Measurements from ENCODE around the gene ZFAND3.

ZFAND3 gene

DNA sequence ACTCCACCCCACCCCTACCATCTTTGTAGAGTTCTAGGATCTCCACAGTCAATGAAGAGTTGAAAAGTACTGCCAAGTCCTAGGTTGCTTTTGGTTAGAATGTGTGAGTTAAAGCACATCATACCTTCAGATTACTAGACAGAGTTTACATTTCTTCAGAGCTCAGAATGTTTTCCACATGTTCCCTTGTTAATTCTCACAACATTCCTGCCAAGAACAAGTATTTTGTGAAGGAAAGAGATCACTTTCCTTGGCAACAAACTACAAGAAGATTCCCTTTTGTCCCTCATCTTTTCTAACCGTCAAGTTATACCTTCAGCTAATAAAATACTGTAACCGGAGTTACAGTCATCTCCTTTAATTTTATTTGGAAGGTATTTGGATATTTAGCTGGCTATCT is 266.8 kb downstream of the ZFAND3 start:
- no peak for DNase-seq (ENCODE audit: low read depth)
- Histone ChIP-seq H3K9ac (ENCODE audit: low read length) (no peak overlapping the region), H3K4me3 (ENCODE audit: low read length) (no peak overlapping the region), H3K9me3 (ENCODE audit: control insufficient read depth, low read length) (no peaks in the 10 kb centered on the region), H3K36me3 (ENCODE audit: control insufficient read depth, insufficient read depth, low read length, severe bottlenecking) (peaks cover 26% of the 10 kb centered on the region), H3K27me3 (replicated peaks; ENCODE audit: control insufficient read depth, insufficient read depth, low read length) (no peaks in the 10 kb centered on the region), H3K4me1 (ENCODE audit: control insufficient read depth, insufficient read depth, low read length) (peaks cover 13% of the 10 kb centered on the region)

DNA sequence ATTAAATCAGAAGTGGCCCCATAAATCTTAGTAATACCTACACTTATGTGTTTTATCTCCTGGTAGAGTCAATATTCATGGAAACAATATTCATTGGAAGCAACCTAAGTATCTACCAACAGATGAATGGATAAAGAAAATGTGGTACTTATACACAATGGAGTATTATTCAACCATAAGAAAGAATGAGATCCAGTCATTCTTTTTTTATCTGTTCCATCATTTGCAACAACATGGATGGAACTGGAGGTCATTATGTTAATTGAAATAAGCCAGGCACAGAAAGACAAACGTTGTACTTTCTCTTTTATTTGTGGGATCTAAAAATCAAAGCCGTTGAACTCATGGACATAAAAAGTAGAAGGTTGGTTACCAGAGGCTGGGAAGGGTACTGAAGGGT is 268.5 kb downstream of the ZFAND3 start:
- Histone ChIP-seq H3K4me3 (ENCODE audit: low read length) (no peak overlapping the region), H3K9me3 (ENCODE audit: control insufficient read depth, low read length) (no peaks in the 10 kb centered on the region), H3K4me1 (ENCODE audit: control insufficient read depth, insufficient read depth, low read length) (peaks cover 11% of the 10 kb centered on the region), H3K36me3 (ENCODE audit: control insufficient read depth, insufficient read depth, low read length, severe bottlenecking) (peaks cover 17% of the 10 kb centered on the region), H3K9ac (ENCODE audit: low read length) (no peak overlapping the region), H3K27me3 (replicated peaks; ENCODE audit: control insufficient read depth, insufficient read depth, low read length) (no peaks in the 10 kb centered on the region)
- DNase-seq (ENCODE audit: low read depth) = no peak

DNA sequence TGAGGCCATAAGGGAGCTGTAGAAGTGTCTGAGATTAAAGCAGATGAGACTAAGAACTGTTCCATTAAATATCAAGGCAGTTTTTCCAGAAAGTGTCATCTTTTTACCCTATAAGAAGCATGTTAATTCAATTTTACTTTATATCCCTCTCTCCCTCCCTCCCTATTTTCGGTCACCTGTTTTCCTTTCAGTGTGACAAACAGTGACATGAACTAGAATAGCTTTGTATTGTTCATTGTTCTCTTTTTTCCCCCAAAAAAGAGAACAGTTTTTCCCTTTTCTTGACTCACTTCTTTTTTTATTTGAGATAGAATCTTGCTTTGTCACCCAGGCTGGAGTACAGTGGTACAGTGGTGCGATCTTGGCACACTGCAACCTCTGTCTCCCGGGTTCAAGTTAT is 269.3 kb downstream of the ZFAND3 start:
- Histone ChIP-seq H3K4me3 (ENCODE audit: low read length) (no peak overlapping the region), H3K36me3 (ENCODE audit: control insufficient read depth, insufficient read depth, low read length, severe bottlenecking) (peaks cover 12% of the 10 kb centered on the region), H3K9me3 (ENCODE audit: control insufficient read depth, low read length) (no peaks in the 10 kb centered on the region), H3K27me3 (replicated peaks; ENCODE audit: control insufficient read depth, insufficient read depth, low read length) (no peaks in the 10 kb centered on the region), H3K4me1 (ENCODE audit: control insufficient read depth, insufficient read depth, low read length) (peaks cover 11% of the 10 kb centered on the region), H3K9ac (ENCODE audit: low read length) (no peak overlapping the region)
- DNase-seq (ENCODE audit: low read depth) = no peak

DNA sequence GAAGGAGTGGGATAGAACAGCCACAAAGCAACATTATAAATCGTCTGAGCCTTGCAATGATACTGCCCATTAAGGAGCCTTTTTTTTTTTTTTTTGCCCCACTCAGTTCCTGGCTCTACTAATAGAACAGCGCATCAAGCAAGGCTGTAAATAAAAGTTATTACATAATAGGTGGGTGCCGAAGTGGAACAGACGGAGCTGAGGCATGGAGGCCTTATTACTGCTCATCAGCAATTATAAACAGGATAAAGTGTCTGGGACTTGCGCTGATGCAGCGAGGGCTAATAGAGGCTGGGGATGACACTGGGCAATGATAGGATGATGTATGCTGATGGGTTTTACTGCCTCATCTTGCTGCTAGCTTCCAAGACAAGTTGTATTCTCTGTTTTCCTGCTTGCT is 272.1 kb downstream of the ZFAND3 start:
- no peaks in the 10 kb centered on the region for H3K9me3 ChIP-seq (ENCODE audit: control insufficient read depth, low read length)
- no peak overlapping the region for H3K4me3 ChIP-seq (ENCODE audit: low read length)
- DNase-seq (ENCODE audit: low read depth) = no peak
- H3K9ac ChIP-seq (ENCODE audit: low read length) = no peak overlapping the region
- peaks cover 18% of the 10 kb centered on the region for H3K4me1 ChIP-seq (ENCODE audit: control insufficient read depth, insufficient read depth, low read length)
- H3K27me3 ChIP-seq (replicated peaks; ENCODE audit: control insufficient read depth, insufficient read depth, low read length) = no peaks in the 10 kb centered on the region
- H3K36me3 ChIP-seq (ENCODE audit: control insufficient read depth, insufficient read depth, low read length, severe bottlenecking) = peaks cover 6% of the 10 kb centered on the region

DNA sequence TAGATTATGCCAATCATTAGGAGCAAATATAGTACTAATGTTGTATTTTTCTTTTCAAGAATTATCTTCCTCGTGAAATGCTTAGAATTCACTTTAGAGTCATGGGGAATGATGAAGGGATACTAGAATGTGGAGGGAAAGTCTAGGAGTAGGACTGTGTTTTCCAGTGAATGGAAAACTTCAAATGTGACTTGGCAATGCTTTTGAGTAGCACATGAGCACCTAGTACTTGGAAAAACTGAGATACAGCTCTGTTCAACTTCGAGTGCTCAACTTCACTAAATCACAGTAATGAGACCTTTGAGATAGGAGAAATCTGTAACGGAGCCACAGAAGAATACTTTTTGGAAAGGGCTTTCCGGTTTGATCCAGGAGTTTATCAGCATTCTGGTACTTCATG is 272.9 kb downstream of the ZFAND3 start:
- no peak for DNase-seq (ENCODE audit: low read depth)
- Histone ChIP-seq H3K36me3 (ENCODE audit: control insufficient read depth, insufficient read depth, low read length, severe bottlenecking) (peaks cover 4% of the 10 kb centered on the region), H3K4me3 (ENCODE audit: low read length) (no peak overlapping the region)

DNA sequence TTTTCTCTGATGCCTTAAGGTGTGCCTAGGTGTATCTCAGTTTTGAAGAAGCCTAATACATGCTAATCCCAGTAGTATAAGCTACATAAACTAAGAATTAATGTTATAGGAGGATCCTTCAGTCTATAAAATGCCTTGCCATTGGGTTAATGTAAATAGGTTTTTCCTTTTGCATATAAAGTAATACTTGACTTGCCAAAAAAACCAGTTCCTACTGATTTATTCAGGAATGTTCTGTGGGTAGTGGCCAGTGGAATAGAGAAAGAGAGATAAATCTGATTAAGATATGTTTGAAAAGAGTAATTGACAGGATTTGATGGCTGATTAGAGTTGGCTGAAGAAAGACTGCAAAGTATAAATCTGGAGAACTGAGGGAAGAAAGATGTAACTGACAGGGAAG is 273.4 kb downstream of the ZFAND3 start:
- no peak for DNase-seq (ENCODE audit: low read depth)
- peaks cover 15% of the 10 kb centered on the region for H3K4me1 ChIP-seq (ENCODE audit: control insufficient read depth, insufficient read depth, low read length)
- H3K27me3 ChIP-seq (replicated peaks; ENCODE audit: control insufficient read depth, insufficient read depth, low read length) = no peaks in the 10 kb centered on the region
- no peaks in the 10 kb centered on the region for H3K36me3 ChIP-seq (ENCODE audit: control insufficient read depth, insufficient read depth, low read length, severe bottlenecking)
- no peaks in the 10 kb centered on the region for H3K9me3 ChIP-seq (ENCODE audit: control insufficient read depth, low read length)
- no peak overlapping the region for H3K9ac ChIP-seq (ENCODE audit: low read length)
- H3K4me3 ChIP-seq (ENCODE audit: low read length) = no peak overlapping the region

More for the DNA sequence above, 272.9 kb downstream of the ZFAND3 start:
- H3K4me1 ChIP-seq (ENCODE audit: control insufficient read depth, insufficient read depth, low read length) = peaks cover 15% of the 10 kb centered on the region
- no peaks in the 10 kb centered on the region for H3K27me3 ChIP-seq (replicated peaks; ENCODE audit: control insufficient read depth, insufficient read depth, low read length)
- H3K9me3 ChIP-seq (ENCODE audit: control insufficient read depth, low read length) = no peaks in the 10 kb centered on the region
- H3K9ac ChIP-seq (ENCODE audit: low read length) = no peak overlapping the region

DNA sequence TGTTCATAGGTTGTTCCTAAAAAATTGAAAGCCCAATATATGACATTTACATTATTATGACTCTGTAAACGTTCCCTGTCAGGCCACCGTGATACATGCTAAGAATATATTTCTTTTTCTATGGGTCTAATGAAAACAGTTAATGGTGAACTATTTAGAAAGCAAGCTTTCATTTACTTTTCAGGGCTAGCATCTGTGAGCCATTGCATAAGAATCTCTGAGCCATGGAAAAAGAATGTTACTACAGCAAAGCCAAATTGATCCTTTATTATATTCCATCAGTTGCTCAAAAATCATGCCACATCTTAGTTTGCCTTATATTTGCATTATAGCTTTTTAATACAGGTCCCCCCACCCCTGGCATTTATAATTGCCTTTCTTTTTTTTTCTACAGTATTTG is 275.5 kb downstream of the ZFAND3 start:
- Histone ChIP-seq H3K27me3 (replicated peaks; ENCODE audit: control insufficient read depth, insufficient read depth, low read length) (no peaks in the 10 kb centered on the region), H3K36me3 (ENCODE audit: control insufficient read depth, insufficient read depth, low read length, severe bottlenecking) (no peaks in the 10 kb centered on the region), H3K4me3 (ENCODE audit: low read length) (no peak overlapping the region), H3K4me1 (ENCODE audit: control insufficient read depth, insufficient read depth, low read length) (peaks cover 15% of the 10 kb centered on the region), H3K9me3 (ENCODE audit: control insufficient read depth, low read length) (no peaks in the 10 kb centered on the region), H3K9ac (ENCODE audit: low read length) (no peak overlapping the region)
- peak; percentile 74 for DNase-seq (ENCODE audit: low read depth)

DNA sequence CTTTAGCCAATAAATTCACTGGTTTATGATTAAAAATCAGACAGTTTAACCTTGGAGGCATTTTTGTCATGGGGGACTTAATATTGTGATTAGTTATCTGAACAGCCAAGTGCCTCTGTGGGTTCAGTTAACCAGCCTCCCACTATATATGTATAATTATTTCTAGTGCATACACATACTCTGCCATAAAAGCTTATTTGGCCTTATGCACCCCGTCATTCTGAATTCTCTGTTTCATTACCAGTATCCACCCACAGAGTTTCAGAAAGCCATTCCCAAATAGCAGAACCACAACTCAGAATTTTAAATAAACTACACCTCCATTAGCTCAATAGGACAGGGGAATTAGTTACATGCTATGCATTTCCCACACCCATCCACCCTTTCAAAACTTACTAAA is 279.7 kb downstream of the ZFAND3 start:
- Histone ChIP-seq H3K4me3 (ENCODE audit: low read length) (no peak overlapping the region), H3K9me3 (ENCODE audit: control insufficient read depth, low read length) (no peaks in the 10 kb centered on the region), H3K27me3 (replicated peaks; ENCODE audit: control insufficient read depth, insufficient read depth, low read length) (no peaks in the 10 kb centered on the region), H3K9ac (ENCODE audit: low read length) (no peak overlapping the region), H3K4me1 (ENCODE audit: control insufficient read depth, insufficient read depth, low read length) (peaks cover 15% of the 10 kb centered on the region), H3K36me3 (ENCODE audit: control insufficient read depth, insufficient read depth, low read length, severe bottlenecking) (peaks cover 5% of the 10 kb centered on the region)
- no peak for DNase-seq (ENCODE audit: low read depth)

DNA sequence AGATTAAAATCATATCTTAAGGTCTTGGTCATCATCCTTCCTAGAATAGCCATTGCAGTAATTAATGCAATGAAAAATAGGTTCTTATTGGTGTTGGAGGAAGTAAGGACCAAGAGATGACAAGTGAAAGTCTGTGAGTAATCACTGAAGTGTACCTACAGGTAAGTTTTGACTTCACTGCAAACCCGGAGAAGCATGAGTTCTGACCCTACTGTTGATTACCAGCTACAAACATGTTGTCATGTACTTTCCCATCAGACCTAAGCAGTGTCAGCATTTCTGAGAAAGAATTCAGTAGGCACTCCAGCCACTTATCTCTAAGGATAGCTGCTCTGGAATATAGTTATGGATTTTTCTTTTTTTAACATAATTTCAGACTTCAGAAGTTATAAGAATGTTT is 280.9 kb downstream of the ZFAND3 start:
- Histone ChIP-seq H3K36me3 (ENCODE audit: control insufficient read depth, insufficient read depth, low read length, severe bottlenecking) (peaks cover 5% of the 10 kb centered on the region), H3K9me3 (ENCODE audit: control insufficient read depth, low read length) (no peaks in the 10 kb centered on the region), H3K4me1 (ENCODE audit: control insufficient read depth, insufficient read depth, low read length) (peaks cover 3% of the 10 kb centered on the region), H3K27me3 (replicated peaks; ENCODE audit: control insufficient read depth, insufficient read depth, low read length) (no peaks in the 10 kb centered on the region), H3K9ac (ENCODE audit: low read length) (no peak overlapping the region), H3K4me3 (ENCODE audit: low read length) (no peak overlapping the region)
- DNase-seq (ENCODE audit: low read depth) = no peak

DNA sequence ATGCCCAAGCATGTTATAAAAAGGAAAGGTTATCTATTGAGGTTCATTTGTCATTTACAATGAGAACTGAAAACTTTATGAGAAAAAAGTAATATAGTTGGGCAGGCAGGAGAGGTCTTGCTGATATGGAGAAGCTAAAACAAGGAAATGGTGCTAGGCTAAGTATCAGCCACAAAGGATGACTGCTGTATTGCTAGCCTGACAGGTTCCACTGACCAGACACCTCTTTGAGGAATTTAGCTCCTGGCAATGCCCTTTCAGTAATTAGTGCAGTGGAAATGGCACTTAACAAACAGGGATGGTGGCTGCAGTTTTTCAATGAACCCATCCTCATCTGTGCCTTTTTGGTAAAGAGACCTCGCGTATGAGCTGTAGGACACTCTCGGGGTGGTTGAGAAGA is 284.4 kb downstream of the ZFAND3 start:
- DNase-seq (ENCODE audit: low read depth) = no peak
- H3K9ac ChIP-seq (ENCODE audit: low read length) = no peak overlapping the region
- H3K4me3 ChIP-seq (ENCODE audit: low read length) = no peak overlapping the region

DNA sequence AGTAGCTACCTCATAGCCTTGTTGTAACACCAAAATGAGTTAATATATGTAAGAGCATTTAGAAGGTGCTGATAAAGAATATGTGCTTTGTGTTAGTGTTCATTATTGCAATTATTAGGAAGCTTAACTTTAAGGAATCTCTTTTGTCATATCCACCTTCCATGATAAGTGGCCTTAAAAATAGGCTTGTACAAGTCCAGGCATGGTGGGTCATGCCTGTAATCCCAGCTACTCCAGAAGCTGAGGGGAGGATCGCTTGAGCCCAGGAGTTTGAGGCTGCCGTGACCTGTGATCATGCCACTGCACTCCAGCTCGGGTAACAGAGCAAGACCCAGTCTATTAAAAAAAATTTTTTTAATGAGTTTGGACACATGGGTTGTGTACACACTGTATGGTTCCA is 285.5 kb downstream of the ZFAND3 start:
- no peak overlapping the region for H3K9ac ChIP-seq (ENCODE audit: low read length)
- H3K4me1 ChIP-seq (ENCODE audit: control insufficient read depth, insufficient read depth, low read length) = peaks cover under 1% of the 10 kb centered on the region
- no peaks in the 10 kb centered on the region for H3K27me3 ChIP-seq (replicated peaks; ENCODE audit: control insufficient read depth, insufficient read depth, low read length)
- H3K9me3 ChIP-seq (ENCODE audit: control insufficient read depth, low read length) = no peaks in the 10 kb centered on the region
- peaks cover 5% of the 10 kb centered on the region for H3K36me3 ChIP-seq (ENCODE audit: control insufficient read depth, insufficient read depth, low read length, severe bottlenecking)
- no peak overlapping the region for H3K4me3 ChIP-seq (ENCODE audit: low read length)
- DNase-seq (ENCODE audit: low read depth) = no peak

More for the DNA sequence above, 284.4 kb downstream of the ZFAND3 start:
- H3K4me1 ChIP-seq (ENCODE audit: control insufficient read depth, insufficient read depth, low read length) = no peaks in the 10 kb centered on the region
- no peaks in the 10 kb centered on the region for H3K9me3 ChIP-seq (ENCODE audit: control insufficient read depth, low read length)
- peaks cover 5% of the 10 kb centered on the region for H3K36me3 ChIP-seq (ENCODE audit: control insufficient read depth, insufficient read depth, low read length, severe bottlenecking)
- no peaks in the 10 kb centered on the region for H3K27me3 ChIP-seq (replicated peaks; ENCODE audit: control insufficient read depth, insufficient read depth, low read length)

DNA sequence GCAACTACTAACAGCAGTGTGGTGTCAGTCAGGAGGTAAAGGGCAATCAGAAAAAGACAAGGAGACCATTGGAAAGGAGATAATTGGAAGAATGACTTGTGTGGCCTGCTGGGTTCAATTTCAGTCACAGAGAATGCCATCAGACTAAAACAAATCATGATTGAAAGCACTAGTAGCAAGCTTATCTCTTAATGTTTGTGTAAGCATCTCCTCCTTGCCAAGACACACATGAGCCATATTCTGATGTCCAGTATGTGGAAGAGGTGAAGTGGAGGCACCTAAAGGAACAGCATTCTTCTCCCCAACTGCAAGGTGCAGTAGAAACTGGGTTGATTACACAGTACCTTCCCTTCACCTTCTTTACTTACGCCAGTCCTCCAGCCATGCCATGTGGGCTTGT is 287.5 kb downstream of the ZFAND3 start:
- H3K27me3 ChIP-seq (replicated peaks; ENCODE audit: control insufficient read depth, insufficient read depth, low read length) = no peaks in the 10 kb centered on the region
- no peak overlapping the region for H3K9ac ChIP-seq (ENCODE audit: low read length)
- no peak overlapping the region for H3K4me3 ChIP-seq (ENCODE audit: low read length)
- H3K36me3 ChIP-seq (ENCODE audit: control insufficient read depth, insufficient read depth, low read length, severe bottlenecking) = no peaks in the 10 kb centered on the region
- H3K9me3 ChIP-seq (ENCODE audit: control insufficient read depth, low read length) = no peaks in the 10 kb centered on the region
- DNase-seq (ENCODE audit: low read depth) = no peak
- H3K4me1 ChIP-seq (ENCODE audit: control insufficient read depth, insufficient read depth, low read length) = peaks cover 18% of the 10 kb centered on the region

All from adipocyte (in vitro differentiated cells).